Esophagus mucosa (tissue), 1 donor: ENCODE results near the gene CCDC50. TPM values are rescaled to one million over a fixed set of nuclear protein-coding genes. Genes with fewer than 3 reads are reported as not detected.

Experiments
- ATAC-seq: fragments of 200-7000 bp; cut with Tn5 transposase; one replicate; pipeline ENCODE4 v1.9.1; 2020
- total RNA-seq: library from RNA; stranded (reverse); gene quantifications from one replicate; pipeline ENCODE4 v1.2.4, GENCODE V29; 2023
- donor health status: DM: yes; HTN: yes; CAD: no.

CCDC50 gene
- total RNA-seq, 1 donor from 2014 or later = 18.7 TPM

DNA sequence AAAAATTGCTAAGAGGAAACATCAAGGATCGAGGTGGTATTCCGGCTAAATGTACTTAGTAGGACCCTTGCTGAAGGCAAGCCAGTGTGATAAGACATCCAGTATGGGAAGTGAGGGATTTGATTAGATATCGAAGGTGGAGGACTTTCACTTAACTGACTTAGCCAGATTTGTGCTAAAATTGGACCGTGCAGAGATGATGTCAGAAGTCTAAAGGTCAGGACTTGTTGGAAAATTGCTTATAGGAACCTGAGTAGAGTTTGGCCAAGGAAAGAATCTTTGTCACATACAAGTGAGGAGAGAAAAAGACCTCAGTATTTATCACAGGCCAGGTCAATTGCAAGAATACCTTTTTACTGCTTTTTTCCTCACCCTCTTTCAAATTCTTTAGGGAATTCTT, 100.9 kb downstream of the CCDC50 start:
- ATAC-seq = no peak

DNA sequence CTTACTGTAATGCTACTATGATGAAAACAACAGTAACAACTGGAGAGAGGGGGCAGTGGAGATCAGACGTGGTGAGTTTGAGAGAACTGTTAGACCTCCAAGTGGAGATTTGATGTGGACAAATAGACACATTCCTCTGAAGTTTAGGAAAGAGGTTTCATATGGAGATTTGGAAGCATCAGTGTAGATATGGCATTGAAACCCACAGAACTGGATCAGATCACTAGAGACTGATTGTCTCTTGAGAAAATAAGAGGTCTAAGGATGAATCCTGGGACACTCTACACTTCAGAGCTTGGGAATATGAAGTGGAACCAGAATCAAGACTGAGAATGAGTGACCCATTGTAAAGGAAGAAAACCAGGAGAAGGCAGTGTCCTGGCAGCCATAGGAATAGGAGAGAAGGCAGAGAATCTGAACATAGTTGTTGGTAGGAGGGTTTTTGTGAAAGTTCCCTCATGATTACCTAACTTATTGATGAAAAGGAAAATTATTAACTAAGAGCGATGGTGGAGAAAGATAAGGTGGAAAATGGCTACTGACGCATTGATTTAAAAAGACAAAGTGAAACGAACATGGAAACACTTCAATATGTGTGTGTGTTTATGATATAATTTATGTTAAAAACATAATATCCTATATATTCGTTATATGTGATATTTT, 102.1 kb downstream of the CCDC50 start:
- no peak for ATAC-seq

DNA sequence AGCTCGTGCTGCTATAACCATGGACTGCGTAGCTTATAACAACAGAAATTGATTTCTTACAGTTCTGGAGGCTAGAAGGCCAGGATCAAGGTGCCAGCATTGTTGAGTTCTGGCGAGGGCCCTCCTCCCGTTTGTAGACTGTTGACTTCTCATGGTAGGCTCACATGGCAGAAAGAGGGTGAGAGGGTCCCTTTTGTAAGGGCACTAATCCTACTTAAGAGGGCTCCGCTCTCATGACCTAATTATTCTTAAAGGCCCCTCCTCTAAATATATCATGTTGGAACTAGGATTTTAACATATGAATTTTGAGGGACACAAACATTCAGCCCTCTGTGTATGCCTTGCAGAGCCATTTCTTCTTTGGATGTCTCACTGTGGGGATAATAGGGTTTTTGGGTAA, 103.0 kb downstream of the CCDC50 start:
- ATAC-seq = no peak

DNA sequence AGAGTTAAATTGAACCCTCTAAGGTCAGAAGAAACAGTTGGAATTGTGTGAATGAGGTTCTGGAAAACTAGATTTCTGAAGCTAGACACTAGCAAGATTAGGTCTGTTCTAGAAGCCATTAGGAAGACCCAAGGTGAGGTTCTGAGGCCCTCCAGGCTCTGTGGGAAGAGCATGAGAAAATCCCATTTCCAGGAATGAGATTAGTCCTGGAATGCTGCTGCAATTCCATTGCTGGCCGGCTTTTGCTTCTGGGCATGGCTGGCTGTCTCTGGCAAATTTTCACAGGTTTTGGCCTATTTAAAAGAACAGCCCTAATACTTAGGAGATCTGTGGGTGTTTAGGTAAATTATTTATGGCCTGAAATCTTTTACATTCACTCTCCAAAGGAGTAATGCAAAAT, 104.8 kb downstream of the CCDC50 start:
- ATAC-seq = no peak

DNA sequence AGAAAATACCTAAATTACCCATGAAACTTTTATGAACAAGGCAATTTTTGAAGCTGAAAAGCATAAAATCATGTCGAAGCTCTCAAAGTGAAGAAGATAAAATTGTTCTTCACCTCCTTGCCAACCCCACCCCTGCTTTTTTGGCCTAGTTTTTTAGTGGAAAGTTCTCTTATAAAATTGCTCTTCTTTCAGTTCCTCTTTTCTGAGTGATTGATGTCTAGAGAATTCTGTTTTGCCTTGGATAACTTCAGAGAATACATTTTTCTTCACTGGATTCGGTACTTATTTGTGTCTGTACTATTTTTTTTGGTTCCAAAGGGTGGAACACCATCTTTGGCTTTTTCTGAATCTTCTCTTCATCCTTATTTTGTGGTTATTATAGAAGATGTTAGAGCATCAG, 106.8 kb downstream of the CCDC50 start:
- no peak for ATAC-seq

DNA sequence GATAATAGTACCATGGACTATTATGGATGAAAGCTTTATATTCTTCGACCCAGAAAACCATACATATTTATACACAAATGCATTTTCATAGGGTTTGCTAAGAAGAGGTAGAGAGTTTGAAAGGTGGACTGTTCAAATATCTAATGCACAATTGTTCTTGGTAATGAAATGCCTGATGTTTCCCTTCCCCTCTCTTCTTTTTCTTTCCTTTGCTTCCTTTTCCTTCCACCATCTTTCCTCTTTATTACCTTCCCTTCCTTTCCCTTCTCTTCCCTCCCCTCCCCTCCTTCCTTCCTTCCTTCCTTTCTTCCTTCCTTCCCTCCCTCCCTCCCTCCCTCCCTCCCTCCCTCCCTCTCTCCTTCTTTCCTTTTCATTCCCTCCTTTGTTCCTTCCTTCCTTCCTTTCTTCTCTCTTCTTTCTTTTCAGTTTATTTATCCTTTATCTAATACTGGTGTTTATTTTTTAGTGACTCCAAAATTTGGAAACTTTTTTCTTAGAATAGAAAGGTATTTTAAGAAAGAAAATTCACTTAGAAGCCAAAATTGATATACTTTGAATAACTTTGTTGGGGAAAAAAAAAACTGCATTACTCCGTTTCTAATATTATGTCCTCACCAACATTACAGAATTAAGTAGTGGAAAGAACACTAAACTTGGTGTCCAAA, 109.1 kb downstream of the CCDC50 start:
- no peak for ATAC-seq

DNA sequence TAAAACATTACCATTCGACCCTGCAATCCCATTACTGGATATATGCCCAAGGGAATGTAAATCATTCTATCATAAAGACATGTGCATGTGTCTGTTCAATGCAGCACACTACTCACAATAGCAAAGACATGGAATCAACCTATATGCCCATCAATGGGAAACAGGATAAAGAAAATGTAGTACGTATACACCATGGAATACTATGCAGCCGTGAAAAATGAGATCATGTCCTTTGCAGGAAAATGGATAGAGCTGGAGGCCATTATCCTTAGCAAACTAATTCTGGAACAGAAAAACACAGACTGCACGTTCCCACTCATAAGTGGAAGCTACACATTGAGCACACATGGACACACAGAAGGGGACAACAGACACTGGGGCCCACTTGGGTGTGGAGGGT, 111.3 kb downstream of the CCDC50 start:
- no peak for ATAC-seq

DNA sequence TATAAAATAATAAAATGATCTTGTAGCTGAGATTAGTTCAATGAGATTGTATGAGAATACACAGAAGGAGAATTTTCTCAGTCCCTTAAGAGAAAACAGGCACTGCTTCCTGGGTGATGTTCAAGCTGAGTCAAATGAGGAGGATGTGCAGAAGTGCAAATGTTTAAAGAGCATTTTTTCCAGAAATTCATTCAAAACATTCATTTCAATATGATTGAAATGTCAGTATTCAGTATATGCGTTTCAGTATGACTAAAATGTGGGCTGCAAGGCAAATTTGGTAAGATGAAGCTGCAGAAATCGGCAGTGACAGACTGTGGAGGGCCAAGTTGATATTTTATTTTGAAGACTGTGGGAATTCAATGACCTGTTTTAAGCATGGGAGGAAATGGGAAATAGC, 112.5 kb downstream of the CCDC50 start:
- no peak for ATAC-seq

DNA sequence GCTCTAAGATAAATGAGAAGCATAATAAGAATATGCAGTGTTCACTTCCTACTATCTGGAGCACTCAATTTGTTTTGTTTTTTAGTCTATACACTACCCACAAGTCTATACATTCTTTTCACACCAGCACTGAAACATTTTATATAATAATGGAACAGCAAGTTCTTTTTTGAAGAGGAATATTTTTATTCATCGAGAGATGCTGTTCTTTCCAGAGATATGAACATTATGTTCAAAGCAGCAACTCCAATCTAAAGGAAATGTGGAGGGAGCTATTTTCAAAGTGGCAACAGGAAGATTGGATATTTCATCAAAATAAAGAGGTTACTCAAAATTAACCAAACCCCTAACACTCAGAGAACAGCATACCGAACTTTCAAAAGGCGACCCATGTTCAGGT, 115.4 kb downstream of the CCDC50 start:
- no peak for ATAC-seq

Other genes with a start within 250 kb of the CCDC50 start
- not detected for gene OSTN, start 130.2 kb upstream of the CCDC50 start, total RNA-seq
- not detected for gene UTS2B, start 1.1 kb downstream of the CCDC50 start, total RNA-seq
- gene PYDC2, start 131.8 kb downstream of the CCDC50 start, total RNA-seq = not detected